ENCODE measurements around the gene PTPRE. TPM values are rescaled to one million over a fixed set of nuclear protein-coding genes. Genes with fewer than 3 reads are reported as not detected.

PTPRE gene
- polyA plus RNA-seq, 1 donor from 2014 or later: 4.1 TPM

DNA sequence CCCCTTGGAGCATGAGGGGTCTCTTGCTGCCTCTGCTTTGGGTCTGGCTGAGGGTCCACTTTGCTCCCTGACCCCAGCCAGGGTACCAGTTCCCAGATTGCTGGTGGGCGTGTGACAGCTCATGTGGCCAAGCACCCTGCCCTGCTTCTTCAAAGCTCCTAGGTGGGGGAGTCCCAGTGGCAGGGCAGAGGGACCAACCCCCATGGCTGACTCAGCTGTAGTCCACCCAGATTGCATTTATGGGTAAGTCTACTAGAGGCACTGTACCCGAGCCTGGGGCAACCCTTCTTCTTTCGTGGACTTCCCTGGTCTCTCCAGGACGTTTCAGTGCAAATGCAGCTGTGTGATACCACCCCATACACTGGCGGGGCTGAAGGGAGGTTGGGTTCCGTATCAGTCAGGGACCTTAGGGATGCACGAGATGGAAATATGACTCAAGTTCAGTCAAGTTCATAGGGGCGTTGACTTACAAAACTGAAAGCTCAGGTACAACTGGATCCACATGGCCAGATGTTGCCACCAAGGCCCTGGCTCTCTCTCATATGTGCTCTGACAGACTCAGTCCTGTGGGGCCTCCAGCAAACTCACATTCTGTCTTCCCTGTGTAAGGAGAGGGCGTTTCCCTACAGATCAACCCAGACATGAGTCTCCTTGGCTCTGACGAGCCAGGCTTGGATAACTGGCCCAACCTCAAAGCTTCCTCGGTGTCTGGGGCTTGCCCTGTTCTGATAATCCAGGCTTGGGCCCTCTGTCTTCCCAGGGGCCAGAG lies 13.6 kb downstream of the PTPRE start:
- Histone ChIP-seq H3K36me3 (ENCODE audit: insufficient read depth, low read length) (no peaks in the 10 kb centered on the region), H3K4me3 (ENCODE audit: low read length) (no peak overlapping the region), H3K27me3 (ENCODE audit: insufficient read depth, low read depth, low read length) (no peaks in the 10 kb centered on the region), H3K9me3 (ENCODE audit: low read length) (no peaks in the 10 kb centered on the region), H3F3A (ENCODE audit: insufficient read depth, low read length, poor library complexity, severe bottlenecking) (no peaks in the 10 kb centered on the region), H3K4me2 (ENCODE audit: low read length) (no peak overlapping the region), H4K20me1 (ENCODE audit: insufficient read depth) (no peaks in the 10 kb centered on the region), H3K27ac (ENCODE audit: low read length) (no peak overlapping the region), H3K9me2 (ENCODE audit: insufficient read depth, low read length) (no peaks in the 10 kb centered on the region), H3K9ac (ENCODE audit: low read length) (no peak overlapping the region), H2AFZ (ENCODE audit: low read depth, low read length) (no peak overlapping the region), H3K79me2 (replicated peaks; ENCODE audit: insufficient read depth, low read length) (no peaks in the 10 kb centered on the region)
- TF ChIP-seq POLR2AphosphoS5 (IDR thresholded peaks at IDR 0.05): no peak
- TF ChIP-seq TAF1 (IDR thresholded peaks at IDR 0.05; ENCODE audit: low read depth): no peak
- no peak for TF ChIP-seq MXI1 (conservative IDR thresholded peaks at IDR 0.05; ENCODE audit: poor library complexity, severe bottlenecking)
- no peak for TF ChIP-seq EP300 (conservative IDR thresholded peaks at IDR 0.05; ENCODE audit: poor library complexity, severe bottlenecking)
- no peak for TF ChIP-seq CTCF (IDR thresholded peaks at IDR 0.05; ENCODE audit: poor library complexity, severe bottlenecking)
- no peak for TF ChIP-seq REST (IDR thresholded peaks at IDR 0.05; ENCODE audit: borderline replicate concordance)
- no peak for TF ChIP-seq SMC3 (conservative IDR thresholded peaks at IDR 0.05; ENCODE audit: poor library complexity)
- no peak for TF ChIP-seq RAD21 (conservative IDR thresholded peaks at IDR 0.05)
- no peak for TF ChIP-seq EZH2 (IDR thresholded peaks at IDR 0.05; ENCODE audit: borderline replicate concordance, insufficient read depth, low read length, poor library complexity, severe bottlenecking)

DNA sequence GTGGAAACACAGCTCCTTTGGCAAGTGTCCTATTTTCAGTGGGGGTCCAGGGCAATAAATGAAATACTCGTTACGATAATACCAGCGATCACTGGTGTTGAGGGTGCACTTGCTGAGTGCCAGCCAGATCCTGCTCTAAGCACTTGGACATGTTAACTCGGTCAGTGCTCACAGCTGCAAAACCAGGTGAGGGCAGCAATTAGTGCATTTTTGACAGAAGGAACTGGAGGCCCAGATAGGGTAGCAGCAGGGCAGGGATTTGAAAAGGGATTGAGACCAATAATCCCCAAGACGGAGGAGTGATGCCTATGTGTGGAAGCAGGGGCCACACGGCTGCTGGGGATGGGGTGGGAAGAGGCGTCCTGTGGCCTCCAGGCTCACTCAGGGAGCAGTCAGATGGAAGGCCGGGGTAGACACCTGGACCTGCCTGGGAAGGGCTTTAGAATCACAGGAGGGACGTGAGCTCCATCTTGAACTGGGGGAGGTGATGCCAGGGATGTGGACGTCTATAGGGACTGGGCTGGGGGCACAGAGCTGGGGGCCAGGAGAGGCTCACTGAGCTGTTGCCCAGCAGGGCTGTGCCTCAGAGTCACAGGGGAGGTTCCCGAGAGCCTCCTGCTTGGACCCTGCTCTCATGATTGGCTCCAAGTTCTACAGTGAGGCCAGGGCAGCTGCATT lies 14.3 kb downstream of the PTPRE start:
- Histone ChIP-seq H3K4me3 (ENCODE audit: low read length) (no peak overlapping the region), H3K79me2 (replicated peaks; ENCODE audit: insufficient read depth, low read length) (no peaks in the 10 kb centered on the region), H3F3A (ENCODE audit: insufficient read depth, low read length, poor library complexity, severe bottlenecking) (no peaks in the 10 kb centered on the region), H3K9me3 (ENCODE audit: low read length) (no peaks in the 10 kb centered on the region), H3K4me2 (ENCODE audit: low read length) (no peak overlapping the region), H2AFZ (ENCODE audit: low read depth, low read length) (no peak overlapping the region), H3K27ac (ENCODE audit: low read length) (no peak overlapping the region), H3K9ac (ENCODE audit: low read length) (no peak overlapping the region), H4K20me1 (ENCODE audit: insufficient read depth) (no peaks in the 10 kb centered on the region), H3K27me3 (ENCODE audit: insufficient read depth, low read depth, low read length) (no peaks in the 10 kb centered on the region), H3K9me2 (ENCODE audit: insufficient read depth, low read length) (no peaks in the 10 kb centered on the region), H3K36me3 (ENCODE audit: insufficient read depth, low read length) (no peaks in the 10 kb centered on the region)
- TF ChIP-seq SMC3 (conservative IDR thresholded peaks at IDR 0.05; ENCODE audit: poor library complexity): no peak
- no peak for TF ChIP-seq MXI1 (conservative IDR thresholded peaks at IDR 0.05; ENCODE audit: poor library complexity, severe bottlenecking)
- no peak for TF ChIP-seq RAD21 (conservative IDR thresholded peaks at IDR 0.05)
- no peak for TF ChIP-seq POLR2AphosphoS5 (IDR thresholded peaks at IDR 0.05)
- no peak for TF ChIP-seq TAF1 (IDR thresholded peaks at IDR 0.05; ENCODE audit: low read depth)
- no peak for TF ChIP-seq REST (IDR thresholded peaks at IDR 0.05; ENCODE audit: borderline replicate concordance)

Measured in neural cell (in vitro differentiated cells).